Testis (tissue), 3 donors: ENCODE results near the gene GNB4. TPM values are rescaled to one million over a fixed set of nuclear protein-coding genes. Genes with fewer than 3 reads are reported as not detected.
A peak's percentile ranks its signal among the peaks of the same experiment; 100 is the strongest.

ENCODE experiments used
- DNase-seq: peaks from one replicate; pipeline ENCODE4 v3.0.0-alpha.2; 2019
- H3K27ac ChIP-seq, 2 donors: fragments of 200-600 bp; sonication (generic); one replicate each; pipeline ENCODE4 v1.5.1; 2019
- H3K27me3 ChIP-seq: fragments of 200-600 bp; sonication (generic); one replicate; pipeline ENCODE4 v1.5.1; 2019
- H3K36me3 ChIP-seq: fragments of 200-600 bp; sonication (generic); one replicate; pipeline ENCODE4 v1.5.1; 2017; ENCODE audit warnings: low read depth; ENCODE audit errors: missing control alignments
- H3K4me1 ChIP-seq: fragments of 200-600 bp; sonication (generic); one replicate; pipeline ENCODE4 v1.5.1; 2019
- H3K4me3 ChIP-seq, 2 donors: fragments of 200-600 bp; sonication (generic); one replicate each; pipeline ENCODE4 v1.5.1; 2017 to 2019
- H3K9me3 ChIP-seq: fragments of 200-600 bp; sonication (generic); one replicate; pipeline ENCODE4 v1.5.1; 2017
- CTCF ChIP-seq, 3 experiments: fragments of 450-650 bp in 2 of 3; fragments of 200-600 bp in 1 of 3; sonication (generic) in 1 of 3; IDR thresholded peaks; one replicate each; pipeline ENCODE4 v1.5.1; 2016 to 2019; ENCODE audit warnings: antibody characterized with exemption in 3 of 3, mild to moderate bottlenecking in 2 of 3, moderate library complexity in 1 of 3
- POLR2A ChIP-seq: fragments of 450-650 bp; IDR thresholded peaks from one replicate; pipeline ENCODE4 v1.6.1; 2017; ENCODE audit warnings: antibody characterized with exemption, mild to moderate bottlenecking, moderate library complexity
- WGBS, 2 donors: methylation state at CpG; one replicate each; pipeline ENCODE4 v1.1.5; 2018; 5-methylcytosine and 5-hydroxymethylcytosine counted together
- intact Hi-C: fragments of 100-400 bp; cut with DNase I; formaldehyde crosslinking; loops from one replicate; pipeline ENCODE4 v1.15.1; 2023; ENCODE audit warnings: low total_unique reads
- polyA plus RNA-seq: library from polyadenylated mRNA; stranded (reverse); fragments of 350-450 nt; fragmentation: Illumina TruSeq; extraction: RNeasy Lipid Tissue Mini Kit (QIAGEN cat#74804); gene quantifications from one replicate; pipeline ENCODE4 v1.2.3, GENCODE V29; 2014; ENCODE audit warnings: low read depth, low replicate concordance; ENCODE audit not compliant: insufficient read depth
- total RNA-seq, 2 donors: library from RNA; depleted of rRNA; stranded (reverse); fragments of >200 nt; gene quantifications; one replicate each; pipeline ENCODE4 v1.2.3, GENCODE V29; 2016

The GNB4 gene
- total and polyA plus RNA-seq, 3 donors from 2014 or later: 8.7 to 9.8 (median 9.5) TPM

- intact Hi-C loops: no loop called here
- Histone ChIP-seq H3K9me3 (no peaks in the 10 kb centered on the region), H3K4me3 (no peak overlapping the region), H3K27ac (no peak overlapping the region), H3K36me3 (no peaks in the 10 kb centered on the region), H3K27me3 (no peaks in the 10 kb centered on the region), H3K4me1 (no peaks in the 10 kb centered on the region)
- TF ChIP-seq POLR2A: no peak
- TF ChIP-seq CTCF (IDR thresholded peaks at IDR 0.05): no peak
- 90 to 94% methylated on average over 6 of the region's 6 CpGs for WGBS, 2 donors
- no peak for DNase-seq
These were observed 26.2 kb downstream of the GNB4 start for GRCh38 chr3:179425075-179425474.

- TF ChIP-seq CTCF (IDR thresholded peaks at IDR 0.05) (peak in 1 of 3 experiments; percentile 32), POLR2A (no peak)
- Histone ChIP-seq H3K27me3 (no peaks in the 10 kb centered on the region), H3K4me3 (no peak overlapping the region), H3K27ac (no peak overlapping the region), H3K36me3 (no peaks in the 10 kb centered on the region), H3K9me3 (no peaks in the 10 kb centered on the region), H3K4me1 (no peaks in the 10 kb centered on the region)
- DNase-seq: peak; percentile 36
- 27 to 35% methylated on average over 2 of the region's 2 CpGs for WGBS, 2 donors
- intact Hi-C loops: no loop called here
These were observed 29.8 kb downstream of the GNB4 start for GRCh38 chr3:179421500-179421899.

- no peaks in the 10 kb centered on the region for H3K36me3 ChIP-seq
- no peak overlapping the region for H3K27ac ChIP-seq
- TF ChIP-seq CTCF (IDR thresholded peaks at IDR 0.05) (no peak), POLR2A (no peak)
- H3K27me3 ChIP-seq: no peaks in the 10 kb centered on the region
- no peaks in the 10 kb centered on the region for H3K4me1 ChIP-seq
- no peak for DNase-seq
- no peaks in the 10 kb centered on the region for H3K9me3 ChIP-seq
- H3K4me3 ChIP-seq: no peak overlapping the region
- intact Hi-C loops: no loop called here
- 93 to 98% methylated on average over 3 of the region's 3 CpGs for WGBS, 2 donors
These were observed 32.7 kb downstream of the GNB4 start for GRCh38 chr3:179418610-179419009.

GRCh38 chr3:179416681-179417080, 34.6 kb downstream of the GNB4 start:
- Histone ChIP-seq H3K9me3 (no peaks in the 10 kb centered on the region), H3K27me3 (no peaks in the 10 kb centered on the region), H3K4me3 (no peak overlapping the region), H3K4me1 (no peaks in the 10 kb centered on the region), H3K36me3 (no peaks in the 10 kb centered on the region), H3K27ac (no peak overlapping the region)
- DNase-seq: no peak
- TF ChIP-seq POLR2A (no peak), CTCF (IDR thresholded peaks at IDR 0.05) (no peak)
- 84 to 99% methylated on average over 2 of the region's 2 CpGs for WGBS, 2 donors
- intact Hi-C loops: no loop called here

- no peak overlapping the region for H3K4me3 ChIP-seq
- intact Hi-C loops: no loop called here
- H3K4me1 ChIP-seq: no peaks in the 10 kb centered on the region
- no peaks in the 10 kb centered on the region for H3K9me3 ChIP-seq
- TF ChIP-seq CTCF (IDR thresholded peaks at IDR 0.05) (no peak), POLR2A (no peak)
- no peaks in the 10 kb centered on the region for H3K27me3 ChIP-seq
- 91% methylated on average over 4 of the region's 4 CpGs for WGBS, 2 donors
- H3K27ac ChIP-seq: no peak overlapping the region
- H3K36me3 ChIP-seq: no peaks in the 10 kb centered on the region
- no peak for DNase-seq
These were observed 35.9 kb downstream of the GNB4 start for GRCh38 chr3:179415377-179415776.
